Measurements from ENCODE around the gene DZIP1L.
"Not testable (repeated sequence)": the region's sequence is repeated elsewhere in the genome, so short reads cannot be mapped to it uniquely, and the experiment has no call there.

Gene DZIP1L

GRCh38 chr3:138114988-138115971, at the start of gene DZIP1L:
DZIP1L (minus strand) TSS chr3:138115608; CDS start chr3:138103971, 11,637 bp downstream.
- DNase-seq = peak; percentile 43

DNA sequence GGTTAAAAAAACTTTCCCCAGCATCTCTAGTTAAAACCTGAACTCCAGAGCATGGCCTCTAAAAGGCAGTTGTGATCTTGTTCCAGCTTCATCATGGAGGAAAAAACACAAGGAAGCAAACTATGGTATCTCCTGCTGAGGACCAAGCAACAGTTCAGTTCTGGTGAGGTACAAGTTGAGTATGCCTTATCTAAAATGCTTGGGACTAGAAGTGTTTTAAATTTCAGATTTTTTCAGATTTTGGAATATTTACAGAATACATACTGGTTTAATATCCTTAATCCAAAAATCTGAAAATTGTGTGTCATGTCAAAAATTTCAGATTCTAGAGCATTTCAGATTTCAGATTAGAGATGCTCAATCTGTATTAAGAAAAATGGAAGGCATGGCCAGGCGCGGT, 49.7 kb upstream of the DZIP1L start:
- no peak for DNase-seq

GRCh38 chr3:138157743-138158142, 42.3 kb upstream of the DZIP1L start:
- DNase-seq = no peak

DNA sequence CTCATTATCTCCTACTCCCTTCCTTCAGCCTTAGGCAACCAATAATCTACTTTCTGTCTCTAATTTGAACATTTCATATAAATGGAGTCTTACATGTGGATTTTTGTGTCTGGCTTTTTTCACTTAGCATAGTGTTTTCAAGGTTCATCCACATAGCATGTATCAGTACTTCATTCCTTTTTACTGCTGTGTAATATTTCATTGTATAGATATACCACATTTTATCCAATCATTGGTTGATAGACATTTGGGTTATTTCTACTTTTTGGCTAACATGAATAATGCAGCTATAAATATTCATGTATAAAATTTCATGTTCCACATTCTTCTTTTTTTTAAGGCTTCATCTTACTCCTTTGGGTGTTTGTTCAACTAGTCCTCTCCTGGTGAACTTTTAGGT, 39.1 kb upstream of the DZIP1L start:
- no peak for DNase-seq

GRCh38 chr3:138148503-138148902, 33.1 kb upstream of the DZIP1L start:
- no peak for DNase-seq

DNA sequence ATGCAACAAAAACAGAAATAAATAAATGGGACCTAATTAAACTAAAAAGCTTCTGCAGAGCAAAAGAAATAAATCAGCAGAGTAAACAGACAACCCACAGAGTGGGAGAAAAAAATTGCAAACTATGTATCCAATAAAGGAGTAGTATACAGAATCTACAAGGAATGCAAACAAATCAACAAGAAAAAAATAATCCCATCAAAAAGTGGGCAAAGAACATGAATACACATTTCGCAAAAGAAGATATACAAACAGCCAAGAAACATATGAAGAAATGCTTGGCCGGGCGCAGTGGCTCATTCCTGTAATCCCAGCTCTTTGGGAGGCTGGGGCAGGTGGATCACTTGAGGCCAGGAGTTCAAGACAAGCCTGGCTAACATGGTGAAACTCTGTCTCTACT, 26.8 kb upstream of the DZIP1L start:
- DNase-seq = not testable (repeated sequence)

DNA sequence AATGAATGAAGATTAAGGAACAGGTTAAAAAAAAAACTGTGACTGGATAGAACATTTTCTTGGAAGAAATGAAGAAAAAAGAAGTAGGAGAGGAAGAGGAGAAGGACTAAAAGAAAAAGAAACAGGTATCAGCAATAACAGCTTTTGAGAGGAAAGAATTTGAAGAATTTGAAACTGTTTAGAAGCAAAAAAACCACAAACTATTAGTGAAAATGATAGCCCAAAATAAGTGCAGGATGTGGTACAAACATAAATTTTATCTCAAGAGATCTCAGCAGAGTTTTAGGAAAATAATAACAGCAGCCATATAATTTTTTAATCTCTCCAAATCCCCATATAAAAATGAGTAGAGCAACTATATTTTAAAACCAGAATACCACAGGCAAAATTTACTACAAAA, 25.5 kb upstream of the DZIP1L start:
- DNase-seq = no peak

DNA sequence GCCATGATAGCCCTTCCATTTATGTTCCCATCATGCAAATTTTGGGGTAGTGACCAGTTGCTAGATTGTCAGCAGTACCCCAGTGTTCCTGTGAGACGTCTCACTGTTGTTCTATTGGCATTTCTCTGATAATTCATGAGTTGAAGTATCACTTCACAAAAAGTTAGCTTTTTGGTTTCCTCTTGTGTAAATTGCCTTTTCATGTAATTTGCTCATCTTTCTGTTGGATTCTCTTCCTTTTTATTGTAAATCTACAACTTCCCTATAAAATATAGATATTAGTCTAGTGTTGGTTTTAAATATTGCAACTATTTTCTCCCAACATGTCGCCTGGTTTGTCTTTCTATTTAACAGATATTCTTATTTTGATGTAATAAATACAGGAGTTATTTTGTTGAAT, 24.3 kb upstream of the DZIP1L start:
- DNase-seq = no peak

- DNase-seq = no peak
Measured at GRCh38 chr3:138137861-138138260, 22.5 kb upstream of the DZIP1L start.

- DNase-seq = no peak
Measured at GRCh38 chr3:138136201-138136600, 20.8 kb upstream of the DZIP1L start.

- no peak for DNase-seq
Measured at GRCh38 chr3:138135833-138136194, 20.4 kb upstream of the DZIP1L start.

DNA sequence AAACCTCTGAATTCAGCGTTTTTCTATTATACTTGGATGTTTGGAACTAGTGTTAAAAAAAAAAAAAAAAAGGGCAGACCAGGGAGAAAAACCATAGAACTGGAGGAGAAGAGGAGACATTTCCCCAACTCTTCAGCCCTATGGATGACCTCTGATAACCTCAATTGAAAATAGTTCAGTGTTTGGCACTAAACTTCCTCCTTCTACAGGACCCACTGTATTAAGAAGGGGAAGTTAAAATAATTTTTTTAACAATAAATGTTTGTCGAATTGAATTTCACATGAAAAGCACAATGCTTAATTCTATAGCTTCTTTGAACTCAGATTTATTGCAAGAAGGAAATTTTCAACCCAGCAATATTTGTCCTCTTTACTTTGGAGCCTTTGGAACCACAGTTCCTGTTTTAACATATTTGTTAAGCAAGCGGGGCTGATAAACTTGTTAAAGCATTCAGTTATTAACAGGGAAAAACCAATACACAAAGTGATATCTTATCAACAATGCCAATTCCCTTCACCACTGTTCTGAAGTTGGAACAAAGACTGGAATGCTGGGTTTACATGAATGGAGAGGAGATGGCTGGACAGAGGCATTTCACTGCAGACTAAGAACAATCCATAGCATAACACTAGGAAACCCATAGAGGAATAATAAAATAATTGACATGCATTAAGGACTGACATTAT, 19.9 kb upstream of the DZIP1L start:
- no peak for DNase-seq

- no peak for DNase-seq
Measured at GRCh38 chr3:138132239-138132638, 16.8 kb upstream of the DZIP1L start, which contains the start of gene A4GNT. A4GNT (minus strand) TSS chr3:138132390; CDS start chr3:138131256, 1,134 bp downstream.

- no peak for DNase-seq
Measured at GRCh38 chr3:138127636-138128365, 12.4 kb upstream of the DZIP1L start.

DNA sequence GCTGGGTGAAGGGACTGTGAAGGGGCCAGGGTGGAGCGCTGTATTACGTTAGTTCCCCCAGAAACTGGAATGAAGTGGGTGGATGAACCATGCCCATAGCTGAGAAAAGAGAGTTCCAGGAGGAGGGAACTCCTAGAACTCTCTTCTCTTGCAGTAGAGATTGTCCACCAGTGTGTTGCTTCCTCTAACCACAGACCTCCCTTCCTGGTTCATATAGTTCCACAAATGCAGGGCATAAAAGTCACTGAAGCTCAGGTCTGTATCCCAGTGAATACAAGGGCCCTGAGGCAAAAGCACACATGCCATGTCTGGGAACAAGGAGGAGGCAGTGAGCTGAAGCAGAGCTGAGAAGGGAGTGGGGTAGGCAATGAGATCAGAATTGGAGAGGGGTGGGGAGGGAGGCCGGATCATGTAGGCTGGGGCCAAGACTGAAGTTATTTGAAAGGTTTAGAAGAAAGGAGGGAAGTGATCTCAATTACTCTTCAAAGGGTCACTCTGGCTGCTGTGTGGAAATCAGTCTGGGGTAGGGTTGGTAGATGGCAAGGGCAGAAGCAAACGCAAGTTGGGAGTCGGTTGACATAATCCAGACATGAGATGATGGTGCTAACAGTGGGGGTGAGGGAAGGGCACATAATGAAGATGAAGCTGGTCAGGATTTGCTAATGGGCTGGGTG, 10.3 kb upstream of the DZIP1L start:
- no peak for DNase-seq

DNA sequence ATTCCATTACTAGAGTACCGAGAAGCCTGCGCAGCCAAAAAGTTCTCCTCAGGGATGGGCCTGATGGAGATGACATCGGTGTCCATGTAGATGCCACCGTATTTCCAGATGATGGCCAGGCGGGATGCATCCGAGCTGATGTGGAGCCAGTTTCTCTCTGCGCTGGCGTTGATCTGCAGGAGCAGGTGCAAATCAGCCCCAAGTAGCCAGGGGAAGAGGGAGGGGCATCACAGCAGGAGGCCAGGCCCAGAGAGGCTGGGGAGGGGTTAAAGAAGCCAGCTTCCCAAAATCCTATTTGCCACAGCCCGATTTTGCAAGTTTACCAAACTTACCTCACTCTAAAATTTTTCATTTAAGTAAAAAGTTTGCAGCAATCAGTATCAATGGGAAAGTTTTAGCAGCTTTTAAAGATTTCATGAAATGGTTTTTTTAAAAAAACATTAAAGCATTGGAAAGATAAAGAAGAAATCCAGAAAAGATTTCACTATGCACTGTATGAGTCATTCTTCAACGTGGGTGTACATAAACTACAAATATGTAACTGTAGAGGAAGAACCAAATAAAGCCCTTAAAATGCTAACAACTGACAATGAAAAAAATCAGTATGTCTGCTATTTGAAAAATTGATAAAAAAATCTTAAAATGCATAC, 9.4 kb upstream of the DZIP1L start:
- DNase-seq = no peak

DNA sequence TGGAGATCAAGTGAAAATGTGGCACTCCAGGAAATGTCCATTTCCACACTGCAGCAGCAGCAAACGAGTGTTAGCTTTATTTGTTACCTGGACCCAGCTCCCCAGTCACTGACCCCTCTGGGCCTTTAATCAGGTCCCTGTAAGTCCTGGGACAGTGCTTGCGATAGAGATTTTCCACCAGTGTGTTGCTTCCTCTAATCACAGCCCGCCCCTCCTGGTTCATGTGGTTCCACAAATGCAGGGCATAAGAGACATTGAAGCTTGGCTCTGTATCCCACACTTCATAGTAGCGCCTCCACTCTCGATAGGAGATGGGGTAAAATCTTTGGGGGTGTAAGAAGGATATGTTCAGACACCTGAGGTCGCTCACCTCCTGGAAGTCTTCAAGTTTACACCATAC, 8.8 kb upstream of the DZIP1L start:
- no peak for DNase-seq

DNA sequence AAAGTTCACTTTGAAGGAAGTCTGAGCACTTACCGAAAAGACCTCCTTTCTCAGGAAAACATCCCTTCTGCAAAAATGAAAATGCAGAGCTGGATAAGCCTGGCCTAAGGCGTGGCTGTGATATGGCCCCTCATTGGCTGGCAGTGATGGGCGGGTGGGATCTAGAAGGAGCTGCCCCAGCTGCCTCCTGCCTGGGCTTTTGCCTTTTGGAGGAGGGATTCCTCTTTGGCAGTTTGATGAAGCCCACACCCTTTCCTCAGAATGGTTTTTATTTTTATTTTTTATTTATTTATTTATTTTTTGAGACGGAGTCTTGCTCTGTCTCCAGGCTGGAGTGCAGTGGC, 4.0 kb upstream of the DZIP1L start:
- no peak for DNase-seq

- peak; percentile 66 for DNase-seq
Measured at GRCh38 chr3:138118612-138119422, 3.4 kb upstream of the DZIP1L start.

DNA sequence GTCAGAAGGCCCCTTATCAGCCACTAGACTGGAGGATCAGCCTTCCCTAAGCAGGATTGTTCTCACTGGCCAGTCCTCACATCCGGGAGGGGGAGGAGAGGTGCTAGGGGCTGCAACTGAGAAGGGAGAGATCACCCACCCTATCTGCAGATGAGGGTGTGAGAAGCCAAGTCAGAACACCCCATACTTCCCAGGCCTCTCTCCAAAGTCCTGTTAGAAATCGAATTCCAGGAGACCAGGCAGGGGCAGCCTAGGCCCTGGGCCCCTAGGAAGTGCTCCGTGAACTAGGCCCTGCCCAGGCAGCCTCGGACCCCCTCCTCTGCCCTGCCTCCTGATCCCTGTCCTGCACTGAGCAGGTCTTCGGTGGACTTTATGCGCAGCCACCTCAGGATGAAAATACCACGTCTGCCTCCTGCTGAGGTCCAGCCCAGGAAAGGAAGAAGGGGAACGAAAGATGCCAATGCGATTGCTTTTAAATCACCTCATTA, 933 bp downstream of the DZIP1L start:
- DNase-seq = no peak

DNA sequence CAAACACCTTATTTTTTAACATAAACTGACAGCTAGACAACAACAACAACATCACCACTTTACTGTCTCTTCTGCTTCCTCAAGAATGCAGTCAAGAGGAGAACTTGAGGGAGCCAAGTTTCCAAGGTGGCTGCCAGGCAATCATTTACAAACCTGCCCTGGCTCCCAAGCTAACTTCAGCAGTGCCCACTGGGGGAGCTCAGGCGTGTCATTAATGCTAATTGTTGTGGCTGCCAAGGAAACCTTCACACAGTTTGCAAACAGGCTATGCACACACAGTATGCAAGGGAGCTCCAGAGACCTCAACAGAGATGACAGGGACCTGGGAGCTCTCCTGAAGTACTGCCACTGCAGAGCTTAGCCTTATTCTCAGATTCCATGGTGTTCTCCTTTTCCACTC, 2.1 kb downstream of the DZIP1L start:
- DNase-seq = no peak

Data from activated CD4-positive, alpha-beta T cell treated with anti-CD3 and anti-CD28 coated beads, Interleukin-10, Interleukin-2, amounts not matched to agents 100 ng/mL and 50 ng/mL, durations not matched to agents 16 hours and 8 hours (primary cell).